ENCODE data around the gene PHEX.
A peak's percentile ranks its signal among the peaks of the same experiment; 100 is the strongest.

The PHEX gene

GRCh38 chrX:22032084-22032483 lies at the start of gene PHEX:
TSS of gene PHEX (plus strand) at chrX:22032325. CDS start at chrX:22033006, 681 bp downstream.
- no peak for DNase-seq (ENCODE audit: low read depth, low spot score)

- DNase-seq (ENCODE audit: low read depth, low spot score): peak; percentile 92
Observed at GRCh38 chrX:21985332-21985777, 46.8 kb upstream of the PHEX start.

DNA sequence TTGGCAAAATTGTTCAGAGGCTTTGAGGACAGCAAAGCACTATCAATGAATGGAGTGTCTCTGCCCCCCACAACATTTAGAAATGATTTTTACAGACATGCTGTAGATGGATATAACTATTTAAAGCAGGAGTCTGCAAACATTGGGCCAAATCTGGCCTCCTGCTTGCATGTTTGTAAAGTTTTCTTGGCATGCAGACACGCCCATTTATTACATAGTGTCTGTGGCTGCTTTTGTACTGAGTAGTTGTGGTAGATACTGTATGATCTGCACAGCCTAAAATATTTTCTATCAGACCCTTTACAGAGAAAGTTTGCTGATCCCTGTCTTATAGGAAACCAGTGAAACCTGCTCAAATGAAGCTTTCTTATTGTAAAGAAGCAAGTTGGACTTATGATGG lies 45.5 kb upstream of the PHEX start:
- DNase-seq (ENCODE audit: low read depth, low spot score): no peak

- DNase-seq (ENCODE audit: low read depth, low spot score): no peak
Observed at GRCh38 chrX:21989384-21989783, 42.7 kb upstream of the PHEX start.

- DNase-seq (ENCODE audit: low read depth, low spot score): no peak
Observed at GRCh38 chrX:21990832-21991231, 41.3 kb upstream of the PHEX start.

GRCh38 chrX:21991504-21991903 lies 40.6 kb upstream of the PHEX start:
- DNase-seq (ENCODE audit: low read depth, low spot score): no peak

DNA sequence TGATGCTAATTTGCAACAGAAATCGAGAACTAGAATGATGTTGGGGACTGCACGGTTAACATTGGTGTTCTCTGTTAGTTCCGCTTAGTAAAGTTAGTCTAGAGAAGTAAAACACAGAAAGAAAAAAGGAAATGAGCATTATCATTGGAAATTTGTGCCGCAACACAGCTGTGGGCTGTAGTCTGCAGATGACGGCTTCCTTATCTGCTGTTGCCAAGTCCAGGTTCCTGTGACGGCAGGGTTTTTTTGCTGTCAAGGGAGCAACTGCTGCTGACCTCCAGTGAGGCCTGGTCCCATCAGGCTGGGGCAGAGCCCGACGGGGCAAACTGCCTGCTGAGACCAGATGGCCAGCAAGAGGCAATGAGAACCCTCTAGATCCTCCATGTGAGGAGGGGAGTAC lies 38.9 kb upstream of the PHEX start:
- no peak for DNase-seq (ENCODE audit: low read depth, low spot score)

DNA sequence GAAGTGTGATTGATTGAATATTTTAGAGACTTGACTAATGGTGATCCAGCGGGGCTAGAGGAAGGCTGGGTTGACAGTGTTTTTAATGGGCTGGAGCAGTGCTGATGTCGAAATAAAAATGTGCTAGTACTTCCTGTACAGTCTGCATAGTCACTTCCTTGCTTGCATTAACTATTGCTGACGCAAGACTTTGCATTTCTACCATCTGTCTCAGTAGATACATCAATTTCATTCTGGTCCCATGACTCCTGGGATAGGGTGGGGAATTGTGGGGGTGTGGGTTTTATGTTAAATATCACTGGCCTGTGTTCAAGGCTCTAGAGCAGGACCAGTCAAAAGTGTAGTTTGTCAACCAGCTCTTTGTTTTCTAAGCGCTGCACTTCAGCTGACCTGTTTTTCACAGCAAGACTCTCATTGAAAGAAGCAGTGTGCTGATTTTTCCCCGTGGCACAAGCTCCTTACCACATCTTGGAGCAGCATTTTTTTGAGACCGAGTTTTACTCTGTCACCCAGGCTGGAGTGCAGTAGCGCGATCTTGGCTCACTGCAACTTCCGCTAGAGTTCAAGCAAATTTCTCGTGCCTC lies 35.2 kb upstream of the PHEX start:
- no peak for DNase-seq (ENCODE audit: low read depth, low spot score)

- no peak for DNase-seq (ENCODE audit: low read depth, low spot score)
Observed at GRCh38 chrX:21998037-21998436, 34.1 kb upstream of the PHEX start.

GRCh38 chrX:22004866-22005265 lies 27.3 kb upstream of the PHEX start:
- no peak for DNase-seq (ENCODE audit: low read depth, low spot score)

DNA sequence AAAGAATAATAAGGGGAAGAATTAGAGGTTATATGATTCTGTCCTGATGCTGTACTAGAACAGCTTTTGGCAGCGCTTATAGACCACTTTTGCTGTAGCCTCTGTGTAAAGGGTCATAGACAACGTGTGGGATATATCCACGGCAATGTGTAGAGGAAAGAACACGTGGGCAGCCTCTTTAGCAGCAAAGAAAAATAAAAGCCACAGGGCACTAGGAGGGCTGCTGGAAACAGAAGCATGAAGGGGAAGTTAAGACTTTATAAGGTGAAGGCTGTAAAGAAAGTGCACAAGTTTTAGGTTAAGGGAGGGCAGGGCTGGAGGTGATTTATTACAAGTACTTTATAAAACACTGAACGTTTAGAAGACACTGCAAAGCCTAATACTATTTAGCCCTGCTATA lies 20.1 kb upstream of the PHEX start:
- no peak for DNase-seq (ENCODE audit: low read depth, low spot score)

GRCh38 chrX:22012931-22013330 lies 19.2 kb upstream of the PHEX start:
- no peak for DNase-seq (ENCODE audit: low read depth, low spot score)

GRCh38 chrX:22015139-22015750 lies 16.9 kb upstream of the PHEX start:
- no peak for DNase-seq (ENCODE audit: low read depth, low spot score)

GRCh38 chrX:22021751-22022324 lies 10.3 kb upstream of the PHEX start:
- no peak for DNase-seq (ENCODE audit: low read depth, low spot score)

DNA sequence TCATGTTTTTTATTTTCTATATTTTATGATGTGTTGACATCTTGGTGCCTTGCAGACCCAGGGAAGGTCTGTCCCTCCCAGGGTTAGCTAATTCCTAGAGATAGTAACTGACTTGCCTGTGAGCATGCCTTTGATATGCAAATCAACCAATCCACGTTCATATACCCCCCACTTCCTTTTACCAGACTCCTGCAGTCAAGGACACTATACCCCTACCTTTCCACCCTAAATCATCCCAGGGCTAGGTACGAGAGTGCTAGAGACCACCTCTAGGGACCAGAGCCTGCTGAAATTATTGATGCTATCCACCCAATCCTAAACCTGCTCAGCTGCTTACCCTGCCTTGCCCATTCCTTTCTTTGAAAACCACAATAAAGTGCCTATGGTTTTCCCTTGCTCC lies 7.5 kb upstream of the PHEX start:
- DNase-seq (ENCODE audit: low read depth, low spot score): no peak

- no peak for DNase-seq (ENCODE audit: low read depth, low spot score)
Observed at GRCh38 chrX:22025751-22026150, 6.4 kb upstream of the PHEX start.

DNA sequence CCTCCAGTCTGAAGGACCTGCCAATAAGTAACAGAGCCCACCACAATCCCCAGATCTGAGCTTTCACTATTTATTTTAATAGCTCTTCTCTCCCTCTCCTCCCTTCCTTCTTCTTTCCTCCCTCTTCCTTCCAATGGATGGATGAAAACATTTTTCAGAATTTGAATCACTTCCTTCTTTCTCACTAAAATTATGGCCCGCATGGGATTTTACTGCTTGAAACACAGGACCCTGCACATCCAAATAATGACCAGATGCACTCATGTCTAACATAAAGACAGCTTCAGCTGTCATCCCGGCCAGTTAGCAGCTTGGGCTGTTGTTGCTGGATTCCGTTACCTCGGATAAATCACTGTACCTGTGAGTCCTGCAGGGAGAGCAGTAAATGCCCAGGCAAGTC lies 5.4 kb upstream of the PHEX start:
- no peak for DNase-seq (ENCODE audit: low read depth, low spot score)

DNA sequence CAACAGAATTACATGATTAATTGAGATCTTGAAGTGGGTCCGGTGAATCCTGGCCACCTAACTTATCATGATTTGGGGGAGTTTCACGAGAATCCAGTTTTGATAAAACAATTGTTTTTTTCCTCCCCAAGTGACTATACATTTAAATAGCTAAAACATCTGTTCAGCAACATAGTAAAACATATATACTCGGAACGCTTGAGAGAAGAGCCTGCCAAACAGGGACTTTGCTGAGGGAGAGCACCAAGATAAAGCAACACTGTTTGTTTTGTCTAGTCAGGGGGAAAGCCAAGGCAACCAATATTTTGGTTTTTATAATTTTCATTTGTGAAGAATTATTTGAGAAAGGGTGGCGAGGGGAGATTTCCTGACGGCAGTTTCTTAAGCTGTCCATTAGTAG lies 381 bp downstream of the PHEX start:
- DNase-seq (ENCODE audit: low read depth, low spot score): no peak

DNA sequence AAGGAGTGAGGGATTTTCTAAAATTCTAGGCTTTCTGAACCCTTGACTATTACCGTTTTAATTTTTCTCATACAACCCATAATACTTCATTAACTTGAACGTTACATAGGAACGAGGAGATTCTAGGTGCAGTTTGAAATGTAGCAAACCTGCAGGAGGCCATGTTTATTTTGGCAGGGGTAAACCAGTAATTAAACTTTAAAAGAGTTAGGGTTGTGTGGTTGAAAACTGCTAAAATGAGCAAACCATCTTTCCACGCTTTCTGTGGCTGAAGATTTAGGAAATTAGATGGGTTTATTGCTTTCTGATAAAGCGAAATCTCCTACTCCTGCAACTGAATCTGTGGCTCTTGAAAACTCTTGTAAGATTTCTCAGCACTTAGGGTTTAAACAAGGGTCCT lies 1.7 kb downstream of the PHEX start:
- DNase-seq (ENCODE audit: low read depth, low spot score): no peak

GRCh38 chrX:22035236-22035635 lies 3.1 kb downstream of the PHEX start:
- DNase-seq (ENCODE audit: low read depth, low spot score): no peak

DNA sequence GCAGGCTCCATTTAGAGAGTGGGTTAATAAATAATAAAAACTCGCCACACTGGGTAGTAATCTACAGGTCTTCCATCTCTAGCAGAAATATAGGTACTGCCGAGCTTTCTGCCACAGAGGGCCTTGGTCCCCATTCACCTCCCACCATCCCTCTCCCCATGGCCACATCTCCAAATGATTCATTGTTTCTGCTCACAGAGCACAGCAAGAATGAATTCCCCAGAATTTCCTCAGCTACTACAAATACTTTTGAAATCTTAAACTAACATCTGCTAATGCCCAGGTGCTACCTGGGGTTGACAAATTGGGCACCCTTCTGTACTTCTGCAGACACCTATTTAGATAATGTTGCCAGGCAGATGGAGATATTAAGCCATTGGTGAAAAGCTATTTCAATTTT lies 5.1 kb downstream of the PHEX start:
- DNase-seq (ENCODE audit: low read depth, low spot score): no peak

DNA sequence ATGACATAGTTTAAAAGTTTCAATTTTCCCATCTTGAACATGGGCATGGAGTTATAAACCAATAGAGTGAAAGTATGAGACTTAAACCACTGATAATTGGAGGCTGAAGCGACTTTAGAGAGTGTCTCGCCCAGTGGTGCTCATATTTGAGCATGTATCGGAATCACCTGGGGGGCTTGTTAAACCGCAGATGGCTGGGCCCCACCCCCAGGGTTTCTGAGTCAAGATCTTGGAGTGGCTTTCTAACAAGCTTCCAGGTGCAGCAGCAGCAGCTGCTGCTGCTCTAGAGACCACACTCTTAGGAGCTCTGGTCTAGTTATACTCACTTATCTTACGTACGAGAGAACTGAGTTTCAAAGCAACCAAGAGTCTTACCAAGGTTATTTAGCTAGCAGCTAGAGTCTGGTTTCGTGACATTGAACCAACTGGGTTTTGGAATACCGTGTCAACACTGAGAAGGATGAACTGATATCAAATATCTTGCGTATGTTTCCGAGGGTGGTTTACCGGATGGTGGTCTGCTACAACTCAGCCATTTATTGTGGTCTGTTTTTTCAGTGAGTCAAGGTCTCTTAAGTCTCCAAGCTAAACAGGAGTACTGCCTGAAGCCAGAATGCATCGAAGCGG lies 5.9 kb downstream of the PHEX start:
- DNase-seq (ENCODE audit: low read depth, low spot score): no peak

DNA sequence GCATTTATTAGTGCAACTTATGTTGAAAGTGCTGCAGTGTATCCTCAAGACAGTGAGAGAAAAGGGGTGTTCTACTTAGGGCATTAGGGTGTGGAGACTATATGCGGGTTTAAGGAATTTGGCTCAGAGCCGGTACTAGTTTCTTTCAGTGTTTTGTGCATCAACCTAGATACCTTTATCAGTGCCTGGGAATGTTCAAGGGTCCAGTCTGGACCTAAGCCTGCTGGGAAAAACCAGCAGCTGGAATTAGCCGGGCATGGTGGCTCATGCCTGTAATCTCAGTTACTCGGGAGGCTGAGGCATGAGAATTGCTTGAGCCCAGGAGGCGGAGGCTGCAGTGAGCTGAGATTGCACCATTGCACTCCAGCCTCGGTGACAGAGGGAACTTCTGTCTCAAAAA lies 7.4 kb downstream of the PHEX start:
- no peak for DNase-seq (ENCODE audit: low read depth, low spot score)
